GM18861 (cell line): ENCODE data around the gene BTBD17.
"Not testable (repeated sequence)": the region's sequence is repeated elsewhere in the genome, so short reads cannot be mapped to it uniquely, and the experiment has no call there.

Source experiments
- ATAC-seq: cut with Tn5 transposase; IDR thresholded peaks from one replicate; pipeline ENCODE4 v1.9.1; 2021; ENCODE audit not compliant: unreplicated experiment

Gene BTBD17, protein sequence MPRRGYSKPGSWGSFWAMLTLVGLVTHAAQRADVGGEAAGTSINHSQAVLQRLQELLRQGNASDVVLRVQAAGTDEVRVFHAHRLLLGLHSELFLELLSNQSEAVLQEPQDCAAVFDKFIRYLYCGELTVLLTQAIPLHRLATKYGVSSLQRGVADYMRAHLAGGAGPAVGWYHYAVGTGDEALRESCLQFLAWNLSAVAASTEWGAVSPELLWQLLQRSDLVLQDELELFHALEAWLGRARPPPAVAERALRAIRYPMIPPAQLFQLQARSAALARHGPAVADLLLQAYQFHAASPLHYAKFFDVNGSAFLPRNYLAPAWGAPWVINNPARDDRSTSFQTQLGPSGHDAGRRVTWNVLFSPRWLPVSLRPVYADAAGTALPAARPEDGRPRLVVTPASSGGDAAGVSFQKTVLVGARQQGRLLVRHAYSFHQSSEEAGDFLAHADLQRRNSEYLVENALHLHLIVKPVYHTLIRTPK

DNA sequence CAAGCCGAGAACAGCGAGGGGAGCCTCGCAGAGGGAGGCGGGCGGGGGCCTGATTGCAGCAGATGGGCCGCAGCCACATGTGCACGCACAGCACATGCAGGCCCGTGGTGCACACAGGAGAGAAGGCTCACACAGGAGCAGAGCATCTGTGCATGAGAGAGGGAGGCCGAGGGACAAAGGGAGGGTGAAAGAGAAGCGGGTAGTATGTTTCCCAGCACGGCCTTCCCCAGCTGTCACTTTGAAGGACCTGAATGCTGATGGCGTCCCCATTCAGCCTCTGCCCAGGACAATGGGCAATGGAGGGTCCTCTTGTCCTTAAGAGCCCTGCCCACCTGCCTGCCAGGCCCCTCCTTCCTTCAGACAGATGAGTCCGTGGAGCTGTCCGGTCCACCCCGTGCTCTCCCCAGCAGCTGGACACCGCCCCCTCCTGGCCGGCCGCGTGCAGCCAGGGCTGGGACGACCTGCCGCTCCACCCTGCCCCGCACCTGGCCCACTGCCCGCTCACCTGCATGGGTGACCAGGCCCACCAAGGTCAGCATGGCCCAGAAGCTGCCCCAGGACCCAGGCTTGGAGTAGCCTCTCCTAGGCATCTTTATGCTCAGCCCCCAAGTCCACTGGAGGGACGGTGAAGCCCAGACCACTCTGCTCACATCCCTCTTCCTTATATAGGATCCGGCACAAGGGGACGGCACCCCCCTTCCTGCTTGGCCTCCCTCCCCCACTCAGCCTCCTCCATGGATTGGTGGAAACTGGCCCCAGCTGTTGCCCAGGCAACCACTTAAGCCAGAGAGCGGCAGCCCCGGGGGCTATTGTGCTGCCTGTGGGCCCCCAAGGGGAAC lies at the start of gene BTBD17:
BTBD17 (minus strand) TSS at position 639 of the 839 bp plus-strand sequence; CDS start at position 590, 49 bp downstream.
- ATAC-seq: no peak

DNA sequence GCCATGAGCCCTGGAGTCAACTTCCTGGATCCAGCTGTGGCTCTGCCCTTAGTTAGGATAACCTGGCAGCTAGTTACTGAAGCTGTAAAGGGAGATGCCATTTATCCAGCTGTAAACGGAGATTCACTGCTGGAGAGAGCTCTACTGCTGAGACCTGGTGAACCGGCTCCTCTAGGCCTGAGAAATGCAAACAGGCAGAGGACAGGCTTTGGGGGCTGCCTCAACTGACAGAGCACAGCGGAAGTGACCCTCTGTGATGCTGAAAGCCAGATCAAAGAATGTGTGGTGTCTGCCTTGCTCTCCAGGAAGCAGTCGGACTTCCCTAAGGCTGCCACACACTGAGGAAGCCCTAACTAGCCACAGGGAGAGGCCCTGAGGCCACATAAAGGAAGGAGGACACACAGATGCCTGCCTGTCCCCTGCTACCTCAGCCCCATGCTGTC lies 48.4 kb upstream of the BTBD17 start:
- ATAC-seq: no peak

DNA sequence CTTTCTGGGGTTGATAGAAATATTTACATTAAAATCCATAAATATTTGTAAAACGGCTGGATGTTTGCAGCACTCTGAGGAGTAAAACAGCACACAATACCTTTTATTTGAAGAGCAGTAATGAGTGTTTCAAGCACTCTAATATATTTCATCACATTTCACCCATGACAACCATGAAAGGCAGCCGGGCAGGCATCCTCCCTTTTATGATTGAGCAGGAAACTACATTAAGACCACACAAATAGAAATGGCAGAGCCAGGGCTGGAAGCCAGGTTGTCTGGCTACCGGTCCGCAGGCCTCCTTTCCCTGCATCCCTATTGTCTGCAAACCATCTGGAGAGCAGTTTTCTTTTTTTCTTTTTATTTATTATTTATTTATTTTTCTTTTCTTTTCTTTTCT lies 47.1 kb upstream of the BTBD17 start:
- ATAC-seq: no peak

DNA sequence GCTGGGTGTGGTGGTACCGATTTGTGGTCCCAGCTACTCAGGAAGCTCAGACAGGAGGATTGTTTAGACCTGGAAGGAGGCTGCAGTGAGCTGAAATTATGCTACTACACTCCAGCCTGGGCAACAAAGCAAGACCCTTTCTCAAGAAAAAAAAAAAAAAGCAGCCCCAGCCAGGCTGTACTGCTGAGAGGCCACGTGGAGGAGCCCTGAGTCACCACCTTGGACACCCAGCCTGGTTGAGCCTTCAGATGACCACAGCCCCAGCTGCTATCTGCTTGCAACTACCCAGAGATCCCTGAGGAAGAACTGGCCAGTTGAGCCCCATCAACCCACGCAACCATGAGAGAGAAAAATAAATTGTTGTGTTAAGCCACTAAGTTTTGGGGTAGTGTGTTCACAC lies 46.6 kb upstream of the BTBD17 start:
- no peak for ATAC-seq

DNA sequence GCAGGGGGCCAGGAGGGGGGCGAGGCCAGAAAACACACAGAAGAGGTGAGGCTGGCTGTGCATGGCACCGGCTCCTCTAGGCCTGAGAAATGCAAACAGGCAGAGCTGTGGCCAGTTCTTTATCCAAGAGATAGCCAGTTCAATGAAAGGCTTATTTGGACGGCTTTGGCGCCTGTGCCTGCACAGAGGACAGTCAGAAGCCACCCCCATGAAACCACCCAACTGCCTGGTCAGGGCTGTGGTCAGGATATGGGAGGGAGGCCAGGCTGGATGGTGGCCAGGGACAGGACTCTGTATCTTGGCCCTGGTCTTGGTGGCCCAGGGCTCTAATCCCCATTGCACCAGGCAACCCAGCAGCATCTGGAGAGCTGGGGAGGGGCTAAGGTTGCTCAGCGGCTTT lies 45.7 kb upstream of the BTBD17 start:
- no peak for ATAC-seq

DNA sequence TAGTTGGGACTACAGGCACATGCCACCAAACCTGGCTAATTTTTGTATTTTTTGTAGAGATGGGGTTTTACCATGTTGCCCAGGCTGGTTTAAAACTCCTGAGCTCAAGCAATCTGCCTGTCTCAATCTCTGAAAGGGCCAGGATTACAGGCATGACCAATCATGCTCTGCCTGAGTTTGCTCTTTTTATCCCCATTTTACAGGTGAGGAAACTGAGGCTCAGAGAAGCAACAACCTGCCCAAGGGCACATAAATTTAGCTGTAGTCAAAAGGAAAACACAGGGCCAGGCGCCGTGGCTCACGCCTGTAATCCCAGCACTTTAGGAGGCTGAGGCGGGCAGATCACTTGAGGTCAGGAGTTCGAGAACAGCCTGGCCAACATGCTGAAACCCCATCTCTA lies 43.6 kb upstream of the BTBD17 start:
- not testable (repeated sequence) for ATAC-seq

DNA sequence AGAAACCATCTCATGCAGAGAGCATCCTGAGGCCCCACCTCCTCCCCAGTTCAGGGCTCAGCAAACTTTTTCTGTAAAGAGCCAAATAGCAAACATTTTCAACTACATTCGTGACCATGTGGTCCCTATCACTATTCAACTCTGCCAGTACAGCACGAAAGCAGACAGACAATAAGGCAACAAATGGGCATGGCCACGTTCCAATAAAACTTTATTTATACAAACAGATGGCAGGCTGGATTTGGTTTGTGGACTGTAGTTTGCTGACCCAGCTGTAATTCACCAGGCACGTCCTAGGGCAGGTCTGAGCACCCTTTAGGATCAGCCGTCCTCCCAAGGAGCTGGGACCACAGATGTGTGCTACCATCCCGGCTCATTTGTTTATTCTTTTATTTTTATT lies 43.1 kb upstream of the BTBD17 start:
- no peak for ATAC-seq

DNA sequence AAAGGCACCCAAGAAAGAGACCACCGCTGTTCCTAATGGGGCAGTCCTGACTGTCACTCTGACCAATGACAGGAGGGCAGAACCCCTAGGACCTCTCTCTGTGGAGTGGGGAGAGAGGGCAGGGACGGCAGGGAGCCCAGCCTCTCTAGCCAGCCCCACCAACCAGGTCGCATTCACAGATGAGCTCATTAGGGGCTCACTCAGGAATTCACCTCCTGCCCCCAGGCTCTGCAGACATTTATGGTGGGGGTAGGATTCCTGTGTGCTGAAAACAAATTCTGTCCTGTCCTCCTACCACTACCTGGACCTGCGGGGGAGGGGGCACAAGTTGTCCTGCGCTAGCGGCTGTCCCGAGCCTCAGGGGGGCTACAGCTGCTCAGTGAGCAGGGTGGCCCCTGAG lies 42.5 kb upstream of the BTBD17 start:
- no peak for ATAC-seq

DNA sequence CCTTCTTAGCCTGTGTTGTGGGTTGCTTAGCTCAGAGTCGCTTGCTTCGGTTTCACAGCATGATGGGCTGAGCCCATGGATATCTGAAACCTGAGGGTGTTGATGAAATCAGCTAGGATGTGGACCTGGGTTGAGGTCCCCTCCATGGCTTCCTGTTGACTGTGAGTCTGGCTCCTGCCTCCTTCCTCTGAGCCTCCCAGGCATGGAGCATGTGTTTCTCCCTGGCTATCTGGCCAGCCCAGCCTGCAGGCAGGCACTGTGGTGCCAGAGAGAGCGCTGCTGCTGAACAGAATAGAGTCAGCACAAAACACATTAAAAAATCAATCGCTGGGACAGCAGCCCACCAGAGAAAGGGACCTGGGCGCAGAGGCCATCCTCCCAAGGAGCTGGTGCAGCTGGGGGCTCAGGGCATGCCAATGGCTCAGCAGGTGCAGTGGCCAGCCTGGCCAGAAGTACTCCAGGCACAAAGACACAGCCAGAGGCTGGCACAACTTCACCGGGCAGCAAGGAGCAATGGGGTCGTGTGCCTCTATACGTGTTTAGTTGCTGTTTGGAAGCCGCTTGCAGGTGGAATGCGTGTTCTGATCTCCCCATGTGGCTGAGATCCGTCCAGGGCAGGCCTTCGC lies 42.0 kb upstream of the BTBD17 start:
- ATAC-seq: no peak

DNA sequence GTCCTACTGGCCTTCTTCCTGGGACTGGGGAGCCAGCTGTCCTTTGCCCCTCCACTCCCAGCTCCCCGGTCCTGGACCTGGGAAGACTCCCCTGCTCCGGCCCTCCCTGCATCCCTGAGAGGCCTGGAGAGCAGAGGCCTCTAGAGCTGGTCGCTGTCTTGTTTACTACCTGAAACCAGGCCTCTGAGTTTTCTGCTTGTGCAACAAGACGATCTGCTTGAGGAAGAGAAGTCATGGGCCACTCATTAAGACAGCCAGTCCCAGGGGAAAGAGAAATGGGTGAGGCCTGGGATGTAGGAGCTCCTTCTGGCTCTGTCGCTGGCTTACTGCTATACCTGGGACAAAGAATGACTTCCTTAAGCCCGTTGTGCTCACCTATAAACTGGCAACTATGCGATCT lies 40.4 kb upstream of the BTBD17 start:
- no peak for ATAC-seq

DNA sequence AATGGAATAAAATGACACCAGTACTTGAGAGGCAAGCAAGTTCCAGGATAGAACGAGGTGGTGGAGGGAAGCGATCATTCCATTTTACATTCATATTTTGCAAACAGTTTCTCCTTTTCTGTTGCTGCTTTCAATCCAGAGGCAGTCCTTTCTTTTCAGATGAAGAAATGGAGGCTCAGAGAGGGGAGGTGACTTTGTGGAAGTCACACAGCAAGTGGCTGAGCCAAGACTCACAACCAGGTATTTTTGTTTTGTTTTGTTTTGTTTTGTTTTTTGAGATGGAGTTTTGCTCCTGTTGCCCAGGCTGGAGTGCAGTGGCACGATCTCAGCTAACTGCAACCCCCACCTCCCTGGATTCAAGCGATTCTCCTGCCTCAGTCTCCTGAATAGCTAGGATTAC lies 34.9 kb upstream of the BTBD17 start:
- no peak for ATAC-seq

DNA sequence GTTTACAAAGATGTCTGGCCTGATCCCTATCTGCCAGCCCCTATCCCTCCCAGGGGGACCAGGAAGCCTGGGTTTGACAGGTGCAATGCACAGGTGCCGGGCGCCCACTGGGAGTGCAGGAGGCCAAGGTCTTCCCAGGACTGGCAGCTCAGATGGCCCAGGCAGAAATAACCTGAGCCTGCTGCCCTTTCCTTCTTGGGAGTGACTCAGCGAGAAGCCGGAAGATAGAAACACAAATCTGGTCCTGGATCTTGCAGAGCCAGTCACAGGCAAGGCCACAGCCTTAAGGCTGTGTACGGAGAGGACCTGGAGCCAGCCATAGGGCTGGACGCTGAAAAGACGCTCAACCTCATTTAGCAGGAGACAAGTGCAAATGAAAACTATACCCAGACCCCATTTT lies 33.3 kb upstream of the BTBD17 start:
- ATAC-seq: no peak

DNA sequence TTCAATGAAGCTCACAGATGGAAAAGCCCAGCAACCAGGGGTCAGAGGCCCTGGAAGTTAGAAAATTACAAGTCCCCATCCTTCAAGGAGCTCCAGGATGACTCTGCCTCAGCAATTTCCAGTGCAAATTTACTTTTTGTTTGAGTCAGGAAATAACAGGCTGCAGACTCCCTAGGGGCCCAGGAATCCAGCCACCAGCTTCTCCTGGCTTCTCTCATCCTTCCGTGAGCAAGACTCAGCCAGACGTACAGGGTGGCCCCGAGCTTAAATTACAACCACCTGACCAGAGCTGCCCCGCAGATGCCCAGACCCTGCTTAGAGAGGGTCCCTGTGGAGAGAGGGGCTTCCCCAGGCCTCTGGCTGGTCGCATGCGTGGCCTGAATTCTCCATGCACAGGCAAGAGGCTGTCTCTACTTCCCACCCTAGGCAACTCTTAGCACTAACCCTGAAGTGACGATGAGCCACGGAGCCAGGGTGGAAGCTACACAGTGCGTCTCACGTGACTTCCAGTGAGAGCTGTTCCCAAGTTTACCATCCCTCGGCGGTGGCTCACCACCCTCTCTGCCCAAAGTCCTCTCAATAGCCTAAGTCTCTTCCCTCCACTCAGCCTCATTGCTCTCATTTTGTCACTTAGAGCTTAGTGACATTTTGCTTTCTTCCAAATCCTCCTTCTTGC lies 32.7 kb upstream of the BTBD17 start:
- ATAC-seq: no peak

DNA sequence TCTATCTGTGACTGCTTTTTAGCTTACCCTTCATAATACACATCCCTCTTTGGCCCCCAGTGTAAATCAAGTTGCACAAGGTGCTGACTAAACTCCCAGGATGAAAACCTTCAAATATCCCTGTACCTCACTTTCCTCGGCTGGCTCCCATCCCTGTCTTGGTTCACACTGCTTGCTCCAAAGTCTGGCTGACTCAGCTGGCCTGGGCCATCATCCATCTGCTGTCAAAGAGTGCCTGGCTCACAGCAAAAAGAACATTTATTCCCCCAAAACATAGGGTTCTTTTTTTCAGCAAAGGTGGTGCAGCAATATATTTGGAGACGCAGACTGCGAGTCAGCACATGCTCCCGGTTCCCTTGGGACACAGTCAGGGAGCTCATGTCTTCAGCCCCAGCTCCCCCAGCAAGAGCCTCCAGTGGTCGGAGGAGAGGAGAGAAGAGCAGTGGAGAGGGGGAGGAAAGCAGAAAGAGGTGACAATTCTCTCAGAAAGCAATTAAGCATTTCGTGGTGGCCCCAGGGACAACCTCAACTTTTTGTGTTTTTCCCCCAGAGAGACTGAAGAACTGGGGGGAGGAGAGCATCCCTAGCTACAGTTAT lies 31.8 kb upstream of the BTBD17 start:
- ATAC-seq: no peak

DNA sequence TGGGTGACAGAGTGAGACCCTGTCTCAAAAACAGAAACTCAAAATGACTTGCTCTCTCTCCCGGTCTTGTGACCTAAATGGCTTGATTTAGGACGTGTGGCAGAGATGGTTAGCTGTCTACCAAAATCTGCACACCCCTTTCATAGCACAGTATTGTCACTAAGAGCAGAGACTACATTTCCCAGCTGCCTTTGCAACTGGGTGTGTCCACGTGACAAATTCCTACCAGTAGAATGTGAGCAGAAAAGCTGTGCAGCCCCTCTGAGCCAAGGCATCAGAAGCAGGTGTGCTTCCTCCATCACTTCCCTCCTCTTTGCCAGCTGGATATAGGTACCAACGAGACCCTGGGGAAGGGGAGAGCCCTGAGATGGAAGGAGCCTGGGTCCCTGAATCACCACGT lies 31.2 kb upstream of the BTBD17 start:
- ATAC-seq: no peak

DNA sequence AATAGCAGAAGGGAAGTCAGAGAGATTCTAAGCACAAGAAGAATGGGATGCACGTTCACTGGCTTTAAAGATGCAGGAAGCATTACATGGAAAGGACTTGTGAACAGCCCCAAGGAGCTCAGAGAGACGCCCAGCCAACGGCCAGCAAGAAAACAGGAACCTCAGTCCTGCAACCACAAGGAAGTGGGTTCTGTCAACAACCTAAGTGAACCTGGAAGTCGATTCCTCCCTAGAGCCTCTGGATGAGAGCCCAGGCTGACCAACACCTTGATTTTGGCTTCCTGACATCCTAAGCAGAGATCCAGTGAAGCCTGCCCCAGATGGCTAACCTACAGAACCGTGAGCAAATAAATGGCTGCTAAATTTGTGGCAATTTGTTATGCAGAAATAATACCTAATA lies 30.1 kb upstream of the BTBD17 start:
- ATAC-seq: no peak

DNA sequence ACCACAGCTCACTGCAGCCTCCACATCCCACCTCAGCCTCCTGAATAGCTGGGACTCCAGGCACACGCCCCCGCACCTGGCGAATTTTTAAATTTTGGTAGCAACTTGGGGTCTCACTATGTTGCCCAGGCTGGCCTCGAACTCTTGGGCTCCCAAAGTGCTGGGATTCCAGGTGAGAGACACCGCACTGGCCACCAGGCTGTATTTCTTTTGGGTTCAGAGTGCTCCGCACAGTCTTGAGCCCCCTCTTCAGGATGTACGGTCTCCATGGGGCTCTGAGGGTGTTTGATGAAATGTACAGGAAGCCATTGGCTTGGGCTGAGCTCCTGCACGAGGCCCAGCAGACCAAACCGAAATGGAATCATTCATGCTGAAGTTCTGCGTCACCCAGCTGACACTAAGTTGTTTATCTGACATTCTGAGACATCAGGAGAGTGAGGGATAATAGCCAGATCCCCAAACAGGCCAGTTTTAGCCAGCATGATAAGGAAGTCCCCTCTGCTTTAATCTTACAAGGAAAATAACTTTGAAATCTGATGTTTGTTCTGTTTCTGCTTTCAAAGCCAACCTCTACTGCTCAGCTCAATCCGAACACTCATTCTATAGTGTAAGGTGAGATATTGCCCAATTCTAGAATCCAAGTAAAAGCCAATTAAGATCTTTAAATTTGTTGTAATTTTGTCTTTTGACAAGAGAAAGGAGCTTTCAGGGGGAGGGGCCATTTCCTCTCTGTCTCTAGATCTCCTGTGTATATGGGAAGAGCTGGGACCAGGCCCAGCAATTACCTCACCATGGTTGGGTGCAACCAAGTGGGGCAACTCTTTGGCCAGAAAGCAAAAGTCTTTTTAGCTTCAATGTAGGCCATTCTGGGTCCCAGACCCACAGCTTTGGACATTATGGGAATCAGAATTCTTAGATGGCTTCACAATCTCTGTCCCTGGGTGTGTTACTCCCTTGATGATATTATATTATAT lies 29.3 kb upstream of the BTBD17 start:
- no peak for ATAC-seq

DNA sequence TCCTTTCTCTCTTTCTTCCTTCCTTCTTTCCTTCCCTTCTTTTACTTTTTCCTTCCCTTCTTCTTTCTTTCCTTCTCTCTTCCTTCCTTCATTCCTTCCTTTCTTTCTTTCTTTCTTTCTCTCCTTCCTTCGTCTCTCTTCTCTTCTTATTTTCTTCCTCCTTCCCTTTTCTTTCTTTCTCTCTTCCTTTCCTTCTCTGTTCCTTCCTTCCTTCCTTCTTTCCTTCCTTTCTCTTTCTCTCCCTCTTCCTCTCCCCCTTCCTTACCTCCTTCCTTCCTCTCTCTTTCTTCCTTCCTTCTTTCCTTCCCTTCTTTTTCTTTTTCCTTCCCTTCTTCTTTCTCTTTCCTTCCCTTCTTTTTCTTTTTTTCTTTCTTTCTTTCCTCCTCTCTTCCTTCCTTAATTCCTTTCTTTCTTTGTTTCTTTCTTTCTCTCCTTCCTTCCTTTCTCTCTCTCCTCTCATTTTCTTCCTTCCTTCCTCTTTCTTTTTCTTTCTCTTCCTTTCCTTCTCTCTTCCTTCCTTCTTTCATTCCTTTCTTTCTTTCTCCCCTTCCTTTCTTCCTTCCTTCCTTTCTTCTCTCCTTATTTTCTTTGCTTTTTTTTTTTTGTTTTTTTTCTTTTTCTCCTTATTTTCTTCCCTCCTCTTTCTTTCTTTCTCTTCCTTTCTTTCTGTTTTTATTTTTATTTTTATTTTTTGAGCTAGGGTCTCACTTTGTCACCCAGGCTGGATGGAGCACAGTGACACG lies 28.4 kb upstream of the BTBD17 start:
- ATAC-seq: no peak
